Measurements from ENCODE around the gene TRIOBP. TPM values are rescaled to one million over a fixed set of nuclear protein-coding genes. Genes with fewer than 3 reads are reported as not detected.

Gene TRIOBP
- total RNA-seq, 1 experiment from 2014 or later, result 28.7 TPM

DNA sequence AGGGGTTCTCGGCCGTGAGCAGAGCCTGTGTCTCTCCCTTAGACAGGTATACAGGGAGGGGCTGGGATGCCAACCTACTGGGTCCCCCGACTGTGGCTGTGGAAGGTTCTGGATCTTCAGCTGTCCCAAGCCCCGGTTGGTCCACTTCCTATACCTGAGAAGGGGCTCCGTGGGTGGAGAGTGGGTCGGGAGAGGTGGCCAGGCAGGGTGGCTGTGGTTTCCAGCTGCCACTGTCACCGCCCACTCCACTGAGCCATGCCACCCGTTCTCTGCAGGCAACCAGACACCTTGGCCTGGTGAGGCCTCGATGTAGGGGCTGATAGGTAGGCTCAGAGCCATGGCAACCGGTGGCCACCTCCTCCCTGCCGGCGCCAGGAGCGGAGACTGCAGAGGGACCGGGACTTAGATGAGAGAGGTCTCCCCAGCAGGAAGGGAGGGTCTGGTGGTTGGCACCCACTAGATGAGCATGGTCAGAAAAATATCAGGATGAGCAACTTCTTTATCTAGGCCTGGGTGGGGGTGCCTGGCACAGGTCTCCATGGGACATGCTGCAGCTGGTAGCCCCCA is 53.8 kb downstream of the TRIOBP start:
- H3K4me1 ChIP-seq (ENCODE audit: insufficient read depth, low read length, poor library complexity, severe bottlenecking), result peaks cover 17% of the 10 kb centered on the region

DNA sequence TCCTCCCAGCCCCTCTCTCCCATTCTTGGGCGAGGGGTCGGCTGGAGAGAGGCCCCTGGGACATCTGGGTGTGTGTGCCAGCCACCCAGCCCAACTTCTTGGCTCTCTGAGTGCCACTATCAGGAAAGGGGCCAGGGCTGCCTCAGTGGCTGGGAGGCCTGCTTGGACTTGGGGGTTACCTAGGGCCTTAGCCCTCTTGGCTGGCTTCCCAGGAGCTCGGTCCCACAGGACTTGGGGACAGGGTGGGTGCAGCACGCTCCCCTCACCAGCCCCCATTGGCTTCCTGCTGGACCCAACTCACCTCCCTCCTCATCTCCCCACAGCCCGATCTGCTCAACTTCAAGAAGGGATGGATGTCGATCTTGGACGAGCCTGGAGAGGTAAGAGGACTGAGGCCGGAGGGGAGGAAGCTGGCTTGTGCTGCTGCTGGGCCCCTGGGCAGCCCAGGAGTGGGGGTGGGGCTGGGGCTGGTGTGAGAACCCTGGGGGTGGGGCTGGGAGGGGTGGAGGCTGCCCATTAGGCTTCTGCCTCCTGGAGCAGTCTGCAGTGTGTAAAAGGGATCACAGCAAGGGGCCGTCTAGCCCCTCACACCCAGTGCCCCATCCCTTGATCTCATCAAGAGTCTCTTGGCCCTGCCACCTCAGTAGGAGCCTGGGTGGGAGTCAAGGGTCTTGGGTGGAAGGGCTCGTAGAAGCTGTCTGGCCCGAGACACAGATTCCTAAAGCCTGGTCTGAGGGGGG is 54.8 kb downstream of the TRIOBP start:
- POLR2A ChIA-PET (ENCODE audit: low non-redundant PET), result no interaction called here
- CTCF ChIA-PET, result no interaction called here
- H3K9me3 ChIP-seq (ENCODE audit: low read depth, low read length, poor library complexity, severe bottlenecking), result no peaks in the 10 kb centered on the region
- no peak for DNase-seq (ENCODE audit: low spot score)
- BruUV-seq (replicated peaks), result no TSS peak
- H3K36me3 ChIP-seq (ENCODE audit: insufficient read depth, low read length, poor library complexity, severe bottlenecking), result peaks cover 11% of the 10 kb centered on the region
- peak overlapping the region; percentile 42 for H3K27ac ChIP-seq (ENCODE audit: low read depth, low read length, poor library complexity, severe bottlenecking)
- H3K4me3 ChIP-seq (ENCODE audit: low read depth, low read length, poor library complexity, severe bottlenecking), result no peak overlapping the region
- TF ChIP-seq EZH2 (IDR thresholded peaks at IDR 0.05; ENCODE audit: borderline replicate concordance, low read depth, low read length, poor library complexity, severe bottlenecking) (no peak), CTCF (conservative IDR thresholded peaks at IDR 0.05; ENCODE audit: low read depth, low read length) (no peak)
- intact Hi-C loops (cut with micrococcal nuclease; ENCODE audit: unreplicated experiment), result no loop called here
- H3K27me3 ChIP-seq (replicated peaks; ENCODE audit: insufficient read depth, low read depth, low read length, poor library complexity), result no peaks in the 10 kb centered on the region
- peaks cover 17% of the 10 kb centered on the region for H3K4me1 ChIP-seq (ENCODE audit: insufficient read depth, low read length, poor library complexity, severe bottlenecking)

More for the DNA sequence above, 53.8 kb downstream of the TRIOBP start:
- Histone ChIP-seq H3K36me3 (ENCODE audit: insufficient read depth, low read length, poor library complexity, severe bottlenecking) (peaks cover 11% of the 10 kb centered on the region), H3K27ac (ENCODE audit: low read depth, low read length, poor library complexity, severe bottlenecking) (peak overlapping the region; percentile 42), H3K27me3 (replicated peaks; ENCODE audit: insufficient read depth, low read depth, low read length, poor library complexity) (no peaks in the 10 kb centered on the region), H3K4me3 (ENCODE audit: low read depth, low read length, poor library complexity, severe bottlenecking) (no peak overlapping the region), H3K9me3 (ENCODE audit: low read depth, low read length, poor library complexity, severe bottlenecking) (no peaks in the 10 kb centered on the region)
- TF ChIP-seq EZH2 (IDR thresholded peaks at IDR 0.05; ENCODE audit: borderline replicate concordance, low read depth, low read length, poor library complexity, severe bottlenecking) (no peak), CTCF (conservative IDR thresholded peaks at IDR 0.05; ENCODE audit: low read depth, low read length) (no peak)
- intact Hi-C loops (cut with micrococcal nuclease; ENCODE audit: unreplicated experiment), result no loop called here
- no TSS peak for BruUV-seq (replicated peaks)
- no peak for DNase-seq (ENCODE audit: low spot score)
- CTCF ChIA-PET, result no interaction called here
- POLR2A ChIA-PET (ENCODE audit: low non-redundant PET), result no interaction called here

- POLR2A ChIA-PET (ENCODE audit: low non-redundant PET), result no interaction called here
- intact Hi-C loops (cut with micrococcal nuclease; ENCODE audit: unreplicated experiment), result no loop called here
- DNase-seq (ENCODE audit: low spot score), result peak; percentile 70
- H3K27ac ChIP-seq (ENCODE audit: low read depth, low read length, poor library complexity, severe bottlenecking), result peak overlapping the region; percentile 54
- H3K9me3 ChIP-seq (ENCODE audit: low read depth, low read length, poor library complexity, severe bottlenecking), result no peaks in the 10 kb centered on the region
- no TSS peak for BruUV-seq (replicated peaks)
- TF ChIP-seq EZH2 (IDR thresholded peaks at IDR 0.05; ENCODE audit: borderline replicate concordance, low read depth, low read length, poor library complexity, severe bottlenecking), result no peak
- H3K4me3 ChIP-seq (ENCODE audit: low read depth, low read length, poor library complexity, severe bottlenecking), result no peak overlapping the region
- peaks cover 13% of the 10 kb centered on the region for H3K4me1 ChIP-seq (ENCODE audit: insufficient read depth, low read length, poor library complexity, severe bottlenecking)
- H3K27me3 ChIP-seq (replicated peaks; ENCODE audit: insufficient read depth, low read depth, low read length, poor library complexity), result no peaks in the 10 kb centered on the region
- CTCF ChIA-PET, result interaction anchor here (0.6 kb wide), 1 partner anchor 553 kb away, joined by 4 read pairs; no protein-coding TSS in a partner anchor
- peaks cover 16% of the 10 kb centered on the region for H3K36me3 ChIP-seq (ENCODE audit: insufficient read depth, low read length, poor library complexity, severe bottlenecking)
Observed at GRCh38 chr22:37752189-37753087, 55.6 kb downstream of the TRIOBP start.
